GM23338 (cell line): Measurements from ENCODE around the gene TRAK1. TPM values are rescaled to one million over a fixed set of nuclear protein-coding genes. Genes with fewer than 3 reads are reported as not detected.
A peak's percentile ranks its signal among the peaks of the same experiment; 100 is the strongest.

Experiments
- ATAC-seq: fragments of 200-7000 bp; cut with Tn5 transposase; 3 replicates; pipeline ENCODE4 v1.9.1; 2020
- DNase-seq: peaks from one replicate; pipeline ENCODE4 v3.0.0-alpha.2; 2015; ENCODE audit warnings: low spot score
- H2AFZ ChIP-seq: fragments of 200-600 bp; sonication (generic); 2 replicates; pipeline ENCODE4 v1.8.0; 2016; ENCODE audit warnings: antibody characterized with exemption, mild to moderate bottlenecking, moderate library complexity
- H3F3A ChIP-seq: fragments of 200-600 bp; sonication (generic); replicated peaks from 2 replicates; pipeline ENCODE4 v1.8.0; 2017; ENCODE audit warnings: antibody characterized with exemption, mixed run types, low read depth
- H3K27ac ChIP-seq: fragments of 200-600 bp; sonication (generic); 2 replicates; pipeline ENCODE4 v1.6.1; 2016; ENCODE audit warnings: low read depth
- H3K27me3 ChIP-seq: fragments of 200-600 bp; sonication (generic); 2 replicates; pipeline ENCODE4 v1.8.0; 2016; ENCODE audit warnings: mild to moderate bottlenecking, mixed run types, moderate library complexity; ENCODE audit not compliant: insufficient read depth
- H3K36me3 ChIP-seq: fragments of 200-600 bp; sonication (generic); 2 replicates; pipeline ENCODE4 v1.8.0; 2016; ENCODE audit warnings: mild to moderate bottlenecking; ENCODE audit not compliant: insufficient read depth
- H3K4me1 ChIP-seq: fragments of 200-600 bp; sonication (generic); 2 replicates; pipeline ENCODE4 v1.8.0; 2016; ENCODE audit warnings: mild to moderate bottlenecking, moderate library complexity; ENCODE audit not compliant: insufficient read depth
- H3K4me2 ChIP-seq: fragments of 200-600 bp; sonication (generic); 2 replicates; pipeline ENCODE4 v1.7.1; 2017; ENCODE audit warnings: mixed run types
- H3K4me3 ChIP-seq: fragments of 200-600 bp; sonication (generic); 2 replicates; pipeline ENCODE4 v1.6.1; 2016; ENCODE audit warnings: mixed run types
- H3K79me2 ChIP-seq: fragments of 200-600 bp; sonication (generic); replicated peaks from 2 replicates; pipeline ENCODE4 v1.8.0; 2017; ENCODE audit warnings: mild to moderate bottlenecking; ENCODE audit not compliant: insufficient read depth
- H3K9me2 ChIP-seq: fragments of 200-600 bp; sonication (generic); 2 replicates; pipeline ENCODE4 v1.8.0; 2017; ENCODE audit not compliant: insufficient read depth
- H4K20me1 ChIP-seq: fragments of 200-600 bp; sonication (generic); replicated peaks from 2 replicates; pipeline ENCODE4 v1.8.0; 2017; ENCODE audit warnings: mild to moderate bottlenecking; ENCODE audit not compliant: insufficient read depth
- H3K27ac Mint-ChIP-seq: 2 replicates; pipeline ENCODE4 v1.8.0; 2020; ENCODE audit warnings: inconsistent platforms, mild to moderate bottlenecking, moderate library complexity, mixed read lengths
- H3K27me3 Mint-ChIP-seq: 3 replicates; pipeline ENCODE4 v1.8.0; 2022; ENCODE audit warnings: low read depth, mild to moderate bottlenecking, moderate library complexity, mixed read lengths, inconsistent platforms; ENCODE audit not compliant: insufficient read depth, poor library complexity
- H3K36me3 Mint-ChIP-seq: 3 replicates; pipeline ENCODE4 v1.8.0; 2021; ENCODE audit warnings: low read depth, mild to moderate bottlenecking, inconsistent platforms, moderate library complexity, mixed read lengths
- H3K4me1 Mint-ChIP-seq: 3 replicates; pipeline ENCODE4 v1.8.0; 2020; ENCODE audit warnings: mild to moderate bottlenecking, inconsistent platforms, mixed read lengths
- H3K4me3 Mint-ChIP-seq: 3 replicates; pipeline ENCODE4 v1.8.0; 2021; ENCODE audit warnings: moderate library complexity, mild to moderate bottlenecking, inconsistent platforms, mixed read lengths
- H3K9me3 Mint-ChIP-seq: 3 replicates; pipeline ENCODE4 v1.8.0; 2020; ENCODE audit warnings: moderate library complexity, mild to moderate bottlenecking, inconsistent platforms, mixed read lengths
- CTCF ChIP-seq, 2 experiments: fragments of 200-600 bp in 1 of 2; sonication (generic) in 1 of 2; conservative IDR thresholded peaks; 2 replicates each; pipeline versions ENCODE4 v1.5.1 to v1.6.1; 2016 to 2017; ENCODE audit warnings: antibody characterized with exemption in 2 of 2, low read depth in 2 of 2, mild to moderate bottlenecking in 2 of 2, moderate library complexity in 1 of 2
- EZH2 ChIP-seq: fragments of 200-600 bp; sonication (generic); IDR thresholded peaks from one replicate; pipeline ENCODE4 v1.8.0; 2017; ENCODE audit warnings: antibody characterized with exemption, mild to moderate bottlenecking, low read depth; ENCODE audit not compliant: unreplicated experiment
- EZH2phosphoT487 ChIP-seq: fragments of 200-600 bp; sonication (generic); IDR thresholded peaks from one replicate; pipeline ENCODE4 v1.8.1; 2018; ENCODE audit warnings: antibody characterized with exemption; ENCODE audit not compliant: unreplicated experiment
- JUNB ChIP-seq: IDR thresholded peaks from one replicate; pipeline ENCODE4 v1.6.1; 2016; ENCODE audit warnings: antibody characterized with exemption; ENCODE audit not compliant: unreplicated experiment
- NANOG ChIP-seq: IDR thresholded peaks from 2 replicates; pipeline ENCODE4 v1.6.1; 2016; ENCODE audit warnings: antibody characterized with exemption, borderline replicate concordance
- STAT1 ChIP-seq: IDR thresholded peaks from one replicate; pipeline ENCODE4 v1.6.1; 2016; ENCODE audit warnings: antibody characterized with exemption; ENCODE audit not compliant: unreplicated experiment
- ZNF114 ChIP-seq: fragments of 250-450 bp; sonication (Bioruptor Pico); IDR thresholded peaks from 2 replicates; pipeline ENCODE4 v1.5.0; 2020; ENCODE audit warnings: mild to moderate bottlenecking, moderate library complexity
- polyA plus RNA-seq: library from polyadenylated mRNA; unstranded; fragments of >200 nt; fragmentation: Nextera tagmentation; extraction: Ambion mirVana; gene quantifications from 2 replicates; pipeline ENCODE4 v1.2.1, GENCODE V29; 2016
- total RNA-seq: library from RNA; depleted of rRNA; stranded (reverse); fragments of >200 nt; shearing (Covaris generic); gene quantifications from 2 replicates; pipeline ENCODE4 v1.2.3, GENCODE V29; 2014
- TF ChIP-seq, protein P1 (sequence below): IDR thresholded peaks from 2 replicates; pipeline ENCODE4 v1.6.1; 2016; ENCODE audit warnings: antibody characterized with exemption
- TF ChIP-seq, protein P2 (sequence below): IDR thresholded peaks from one replicate; pipeline ENCODE4 v1.6.1; 2018; ENCODE audit warnings: antibody characterized with exemption; ENCODE audit not compliant: unreplicated experiment

TRAK1 gene
- total and polyA plus RNA-seq, 2 experiments from 2014 or later, result 13.4 to 47.4 TPM

GRCh38 chr3:42228796-42229195 is 137.6 kb downstream of the TRAK1 start:
- Mint-ChIP-seq H3K9me3 (no peaks in the 10 kb centered on the region; the same call in 2 of the 3 replicates), H3K4me3 (no peak overlapping the region), H3K27ac (no peak overlapping the region), H3K27me3 (peaks cover 5% of the 10 kb centered on the region), H3K36me3 (peaks cover 10% of the 10 kb centered on the region), H3K4me1 (0 out of 3 replicates have a peak, but pooled peaks cover 3% of the 10 kb centered on the region)
- H3K4me2 ChIP-seq, result no peak overlapping the region
- no peaks in the 10 kb centered on the region for H3K79me2 ChIP-seq
- H3K27ac ChIP-seq, result no peak overlapping the region
- no peaks in the 10 kb centered on the region for H3F3A ChIP-seq
- ATAC-seq (no peak; the same call in 2 of the 3 replicates), DNase-seq (peak; percentile 58)
- TF ChIP-seq CTCF (conservative IDR thresholded peaks at IDR 0.05; ENCODE audit: low read depth in 2 of 2), result peak; percentile 51 to 62
- no peak for TF ChIP-seq JUNB
- TF ChIP-seq EZH2phosphoT487, result no peak
- no peak for TF ChIP-seq EZH2
- no peak overlapping the region for H3K4me3 ChIP-seq
- 0 out of 2 replicates have a peak, but pooled peaks cover 4% of the 10 kb centered on the region for H3K9me2 ChIP-seq
- no peaks in the 10 kb centered on the region for H3K36me3 ChIP-seq
- no peaks in the 10 kb centered on the region; the same call in 1 of the 2 replicates for H3K4me1 ChIP-seq
- H2AFZ ChIP-seq, result no peak overlapping the region
- H3K27me3 ChIP-seq, result no peaks in the 10 kb centered on the region
- H4K20me1 ChIP-seq, result no peaks in the 10 kb centered on the region

GRCh38 chr3:42229266-42229941 is 138.2 kb downstream of the TRAK1 start:
- H3K27ac ChIP-seq, result no peak overlapping the region
- H3K36me3 ChIP-seq, result no peaks in the 10 kb centered on the region
- no peak overlapping the region for H3K4me2 ChIP-seq
- Mint-ChIP-seq H3K27me3 (peaks cover 5% of the 10 kb centered on the region), H3K9me3 (no peaks in the 10 kb centered on the region; the same call in 2 of the 3 replicates), H3K4me3 (no peak overlapping the region), H3K36me3 (peaks cover 3% of the 10 kb centered on the region), H3K4me1 (0 out of 3 replicates have a peak, but pooled peaks cover 3% of the 10 kb centered on the region), H3K27ac (no peak overlapping the region)
- no peak overlapping the region for H3K4me3 ChIP-seq
- DNase-seq, result no peak
- ATAC-seq, result peak; percentile 25
- H3K79me2 ChIP-seq, result no peaks in the 10 kb centered on the region
- H3K27me3 ChIP-seq, result no peaks in the 10 kb centered on the region
- H4K20me1 ChIP-seq, result no peaks in the 10 kb centered on the region
- H3F3A ChIP-seq, result no peaks in the 10 kb centered on the region
- H2AFZ ChIP-seq, result peak overlapping the region; percentile 80; the same call in 1 of the 2 replicates
- 0 out of 2 replicates have a peak, but pooled peaks cover 4% of the 10 kb centered on the region for H3K9me2 ChIP-seq
- no peaks in the 10 kb centered on the region; the same call in 1 of the 2 replicates for H3K4me1 ChIP-seq
- TF ChIP-seq, protein P1, sequence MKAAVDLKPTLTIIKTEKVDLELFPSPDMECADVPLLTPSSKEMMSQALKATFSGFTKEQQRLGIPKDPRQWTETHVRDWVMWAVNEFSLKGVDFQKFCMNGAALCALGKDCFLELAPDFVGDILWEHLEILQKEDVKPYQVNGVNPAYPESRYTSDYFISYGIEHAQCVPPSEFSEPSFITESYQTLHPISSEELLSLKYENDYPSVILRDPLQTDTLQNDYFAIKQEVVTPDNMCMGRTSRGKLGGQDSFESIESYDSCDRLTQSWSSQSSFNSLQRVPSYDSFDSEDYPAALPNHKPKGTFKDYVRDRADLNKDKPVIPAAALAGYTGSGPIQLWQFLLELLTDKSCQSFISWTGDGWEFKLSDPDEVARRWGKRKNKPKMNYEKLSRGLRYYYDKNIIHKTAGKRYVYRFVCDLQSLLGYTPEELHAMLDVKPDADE, result no peak
- no peak for TF ChIP-seq EZH2
- TF ChIP-seq ZNF114 (CRISPR knock-in tag), result no peak
- TF ChIP-seq STAT1, result no peak
- TF ChIP-seq, protein P2, sequence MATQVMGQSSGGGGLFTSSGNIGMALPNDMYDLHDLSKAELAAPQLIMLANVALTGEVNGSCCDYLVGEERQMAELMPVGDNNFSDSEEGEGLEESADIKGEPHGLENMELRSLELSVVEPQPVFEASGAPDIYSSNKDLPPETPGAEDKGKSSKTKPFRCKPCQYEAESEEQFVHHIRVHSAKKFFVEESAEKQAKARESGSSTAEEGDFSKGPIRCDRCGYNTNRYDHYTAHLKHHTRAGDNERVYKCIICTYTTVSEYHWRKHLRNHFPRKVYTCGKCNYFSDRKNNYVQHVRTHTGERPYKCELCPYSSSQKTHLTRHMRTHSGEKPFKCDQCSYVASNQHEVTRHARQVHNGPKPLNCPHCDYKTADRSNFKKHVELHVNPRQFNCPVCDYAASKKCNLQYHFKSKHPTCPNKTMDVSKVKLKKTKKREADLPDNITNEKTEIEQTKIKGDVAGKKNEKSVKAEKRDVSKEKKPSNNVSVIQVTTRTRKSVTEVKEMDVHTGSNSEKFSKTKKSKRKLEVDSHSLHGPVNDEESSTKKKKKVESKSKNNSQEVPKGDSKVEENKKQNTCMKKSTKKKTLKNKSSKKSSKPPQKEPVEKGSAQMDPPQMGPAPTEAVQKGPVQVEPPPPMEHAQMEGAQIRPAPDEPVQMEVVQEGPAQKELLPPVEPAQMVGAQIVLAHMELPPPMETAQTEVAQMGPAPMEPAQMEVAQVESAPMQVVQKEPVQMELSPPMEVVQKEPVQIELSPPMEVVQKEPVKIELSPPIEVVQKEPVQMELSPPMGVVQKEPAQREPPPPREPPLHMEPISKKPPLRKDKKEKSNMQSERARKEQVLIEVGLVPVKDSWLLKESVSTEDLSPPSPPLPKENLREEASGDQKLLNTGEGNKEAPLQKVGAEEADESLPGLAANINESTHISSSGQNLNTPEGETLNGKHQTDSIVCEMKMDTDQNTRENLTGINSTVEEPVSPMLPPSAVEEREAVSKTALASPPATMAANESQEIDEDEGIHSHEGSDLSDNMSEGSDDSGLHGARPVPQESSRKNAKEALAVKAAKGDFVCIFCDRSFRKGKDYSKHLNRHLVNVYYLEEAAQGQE, result no peak
- TF ChIP-seq NANOG, result no peak
- TF ChIP-seq JUNB, result no peak
- no peak for TF ChIP-seq CTCF (conservative IDR thresholded peaks at IDR 0.05; ENCODE audit: low read depth in 2 of 2)
